Measurements from ENCODE around the gene ZBTB16. TPM values are rescaled to one million over a fixed set of nuclear protein-coding genes. Genes with fewer than 3 reads are reported as not detected.

The ZBTB16 gene
- total and polyA plus RNA-seq, 2 of the 13 experiments (the other 11 are each of a cell fraction or from before 2014, with no cell fraction given): not detected

DNA sequence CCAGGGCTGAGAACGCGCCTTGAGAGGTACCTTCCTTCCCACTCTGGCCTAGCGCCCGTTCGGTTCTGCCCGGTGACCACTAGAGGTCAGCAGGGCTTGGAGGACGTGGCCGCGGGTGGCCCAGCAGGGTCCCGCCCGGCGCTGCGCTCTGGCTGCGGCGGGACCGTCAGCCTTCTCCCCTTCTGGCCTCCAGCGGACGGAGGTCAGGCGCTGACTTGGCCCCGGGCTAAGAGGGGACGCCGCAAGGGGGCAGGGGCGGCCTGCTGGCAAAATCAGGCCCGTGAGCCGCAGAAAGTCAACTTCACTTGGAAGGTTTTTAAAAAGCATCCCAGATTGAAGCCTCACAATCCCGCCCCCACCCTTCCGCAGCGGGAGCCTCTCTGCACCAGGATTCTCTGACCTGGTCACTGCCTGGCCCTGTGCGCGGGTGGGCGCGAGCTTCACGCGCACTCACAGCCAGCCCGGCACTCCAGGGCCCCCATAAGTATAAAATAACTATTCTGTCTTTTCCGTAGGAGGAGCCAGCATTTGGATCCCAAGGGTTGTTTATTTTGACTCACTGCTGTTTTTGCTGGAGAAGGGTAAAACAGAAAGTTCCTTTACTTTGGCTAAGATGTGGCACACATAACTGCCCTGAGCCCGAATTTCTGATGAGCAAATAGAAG is 23.2 kb upstream of the ZBTB16 start (continued):
- peak; percentile 93 for TF ChIP-seq RAD21 (CRISPR knock-in tag; IDR thresholded peaks at IDR 0.05)
- TF ChIP-seq STAG1 (CRISPR knock-in tag; IDR thresholded peaks at IDR 0.05): peak; percentile 95
- peak; percentile 79 for TF ChIP-seq HNRNPLL (IDR thresholded peaks at IDR 0.05; ENCODE audit: low read depth, low read length, poor library complexity, severe bottlenecking)
- TF ChIP-seq YEATS4 (CRISPR knock-in tag; IDR thresholded peaks at IDR 0.05; ENCODE audit: borderline replicate concordance): peak; percentile 21; the same call in 1 of the 2 replicates
- TF ChIP-seq ZNF235 (CRISPR knock-in tag; IDR thresholded peaks at IDR 0.05; ENCODE audit: borderline replicate concordance): no peak
- TF ChIP-seq NCOA1 (CRISPR knock-in tag; IDR thresholded peaks at IDR 0.05): 0 out of 2 replicates have a peak, but pooled peaks have one; percentile 42
- peak; percentile 34 for TF ChIP-seq YY1 (IDR thresholded peaks at IDR 0.05; ENCODE audit: insufficient read depth, insufficient replicate concordance, low read depth, low read length)
- TF ChIP-seq CBFB (CRISPR knock-in tag; IDR thresholded peaks at IDR 0.05): peak; percentile 33; the same call in 1 of the 2 replicates
- peak; percentile 72; the same call in 1 of the 2 replicates for TF ChIP-seq KDM2A (CRISPR knock-in tag; IDR thresholded peaks at IDR 0.05; ENCODE audit: borderline replicate concordance, low read depth)
- 0 out of 2 replicates have a peak, but pooled peaks have one; percentile 17 for TF ChIP-seq KAT8 (CRISPR knock-in tag; IDR thresholded peaks at IDR 0.05)
- no peak for TF ChIP-seq SOX13 (IDR thresholded peaks at IDR 0.05)
- TF ChIP-seq SOX13 (CRISPR knock-in tag; conservative IDR thresholded peaks at IDR 0.05 in 1 of 2, IDR thresholded peaks at IDR 0.05 in 1 of 2): peak in 1 of 2 experiments; percentile 26; a peak in 1 of 4 replicates
- TF ChIP-seq, protein P1, sequence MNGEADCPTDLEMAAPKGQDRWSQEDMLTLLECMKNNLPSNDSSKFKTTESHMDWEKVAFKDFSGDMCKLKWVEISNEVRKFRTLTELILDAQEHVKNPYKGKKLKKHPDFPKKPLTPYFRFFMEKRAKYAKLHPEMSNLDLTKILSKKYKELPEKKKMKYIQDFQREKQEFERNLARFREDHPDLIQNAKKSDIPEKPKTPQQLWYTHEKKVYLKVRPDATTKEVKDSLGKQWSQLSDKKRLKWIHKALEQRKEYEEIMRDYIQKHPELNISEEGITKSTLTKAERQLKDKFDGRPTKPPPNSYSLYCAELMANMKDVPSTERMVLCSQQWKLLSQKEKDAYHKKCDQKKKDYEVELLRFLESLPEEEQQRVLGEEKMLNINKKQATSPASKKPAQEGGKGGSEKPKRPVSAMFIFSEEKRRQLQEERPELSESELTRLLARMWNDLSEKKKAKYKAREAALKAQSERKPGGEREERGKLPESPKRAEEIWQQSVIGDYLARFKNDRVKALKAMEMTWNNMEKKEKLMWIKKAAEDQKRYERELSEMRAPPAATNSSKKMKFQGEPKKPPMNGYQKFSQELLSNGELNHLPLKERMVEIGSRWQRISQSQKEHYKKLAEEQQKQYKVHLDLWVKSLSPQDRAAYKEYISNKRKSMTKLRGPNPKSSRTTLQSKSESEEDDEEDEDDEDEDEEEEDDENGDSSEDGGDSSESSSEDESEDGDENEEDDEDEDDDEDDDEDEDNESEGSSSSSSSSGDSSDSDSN (CRISPR knock-in tag; IDR thresholded peaks at IDR 0.05): peak; percentile 99
- TF ChIP-seq THAP11 (CRISPR knock-in tag; IDR thresholded peaks at IDR 0.05): peak; percentile 38; the same call in 1 of the 2 replicates
- 0 out of 2 replicates have a peak, but pooled peaks have one; percentile 16 for TF ChIP-seq ZNF614 (CRISPR knock-in tag; IDR thresholded peaks at IDR 0.05; ENCODE audit: borderline replicate concordance)
- TF ChIP-seq ZBTB7A (CRISPR knock-in tag; IDR thresholded peaks at IDR 0.05): peak; percentile 58; the same call in 1 of the 2 replicates
- TF ChIP-seq HIVEP1 (CRISPR knock-in tag; IDR thresholded peaks at IDR 0.05): 0 out of 2 replicates have a peak, but pooled peaks have one; percentile 40
- peak; percentile 84 for TF ChIP-seq XRCC5 (optimal IDR thresholded peaks at IDR 0.05; ENCODE audit: low read length)
- TF ChIP-seq, protein P2, sequence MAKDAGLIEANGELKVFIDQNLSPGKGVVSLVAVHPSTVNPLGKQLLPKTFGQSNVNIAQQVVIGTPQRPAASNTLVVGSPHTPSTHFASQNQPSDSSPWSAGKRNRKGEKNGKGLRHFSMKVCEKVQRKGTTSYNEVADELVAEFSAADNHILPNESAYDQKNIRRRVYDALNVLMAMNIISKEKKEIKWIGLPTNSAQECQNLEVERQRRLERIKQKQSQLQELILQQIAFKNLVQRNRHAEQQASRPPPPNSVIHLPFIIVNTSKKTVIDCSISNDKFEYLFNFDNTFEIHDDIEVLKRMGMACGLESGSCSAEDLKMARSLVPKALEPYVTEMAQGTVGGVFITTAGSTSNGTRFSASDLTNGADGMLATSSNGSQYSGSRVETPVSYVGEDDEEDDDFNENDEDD (CRISPR knock-in tag; IDR thresholded peaks at IDR 0.05; ENCODE audit: borderline replicate concordance): peak; percentile 19; the same call in 1 of the 2 replicates
- TF ChIP-seq SP5 (CRISPR knock-in tag; IDR thresholded peaks at IDR 0.05; ENCODE audit: borderline replicate concordance, low read depth): 0 out of 2 replicates have a peak, but pooled peaks have one; percentile 13
- no peak for TF ChIP-seq NR2F2 (IDR thresholded peaks at IDR 0.05; ENCODE audit: borderline replicate concordance, low read depth)
- TF ChIP-seq PHF8 (CRISPR knock-in tag; IDR thresholded peaks at IDR 0.05): 0 out of 2 replicates have a peak, but pooled peaks have one; percentile 38
- TF ChIP-seq SALL1 (CRISPR knock-in tag; IDR thresholded peaks at IDR 0.05): peak; percentile 41; the same call in 1 of the 2 replicates
- 0 out of 2 replicates have a peak, but pooled peaks have one; percentile 22 for TF ChIP-seq ZNF205 (CRISPR knock-in tag; IDR thresholded peaks at IDR 0.05)
- TF ChIP-seq, protein P3, sequence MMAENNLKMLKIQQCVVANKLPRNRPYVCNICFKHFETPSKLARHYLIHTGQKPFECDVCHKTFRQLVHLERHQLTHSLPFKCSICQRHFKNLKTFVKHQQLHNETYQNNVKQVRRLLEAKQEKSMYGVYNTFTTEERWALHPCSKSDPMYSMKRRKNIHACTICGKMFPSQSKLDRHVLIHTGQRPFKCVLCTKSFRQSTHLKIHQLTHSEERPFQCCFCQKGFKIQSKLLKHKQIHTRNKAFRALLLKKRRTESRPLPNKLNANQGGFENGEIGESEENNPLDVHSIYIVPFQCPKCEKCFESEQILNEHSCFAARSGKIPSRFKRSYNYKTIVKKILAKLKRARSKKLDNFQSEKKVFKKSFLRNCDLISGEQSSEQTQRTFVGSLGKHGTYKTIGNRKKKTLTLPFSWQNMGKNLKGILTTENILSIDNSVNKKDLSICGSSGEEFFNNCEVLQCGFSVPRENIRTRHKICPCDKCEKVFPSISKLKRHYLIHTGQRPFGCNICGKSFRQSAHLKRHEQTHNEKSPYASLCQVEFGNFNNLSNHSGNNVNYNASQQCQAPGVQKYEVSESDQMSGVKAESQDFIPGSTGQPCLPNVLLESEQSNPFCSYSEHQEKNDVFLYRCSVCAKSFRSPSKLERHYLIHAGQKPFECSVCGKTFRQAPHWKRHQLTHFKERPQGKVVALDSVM (CRISPR knock-in tag; IDR thresholded peaks at IDR 0.05): peak; percentile 97

Measured in HepG2 (cell line).